GM12878 (cell line): ENCODE results near the gene TIA1. TPM values are rescaled to one million over a fixed set of nuclear protein-coding genes. Genes with fewer than 3 reads are reported as not detected.

Source experiments
- ATAC-seq: fragments of 200-7000 bp; cut with Tn5 transposase; 3 replicates; pipeline ENCODE4 v1.9.1; 2020; ENCODE audit warnings: mild to moderate bottlenecking, moderate library complexity
- BruUV-seq: library from RNA; stranded (reverse); fragments of 400-500 nt; replicated peaks from 2 replicates; lab custom pipeline; 2021; lab: Mats Ljungman, UMichigan
- CTCF ChIA-PET: fragments of 300-600 bp; sonication (Branson Sonifier 250); formaldehyde crosslinking; extraction: SDS; loops from one replicate; lab custom pipeline; 2021; ENCODE audit warnings: inconsistent platforms; lab: Yijun Ruan, JAX
- POLR2A ChIA-PET: fragments of 350-600 bp; formaldehyde crosslinking; extraction: SDS; loops from one replicate; lab custom pipeline; 2021; ENCODE audit warnings: inconsistent platforms; lab: Charles Lee
- RAD21 ChIA-PET: fragments of 300-600 bp; sonication (Branson Sonifier 250); formaldehyde crosslinking; loops from one replicate; lab custom pipeline; 2023; ENCODE audit warnings: antibody characterized with exemption; ENCODE audit not compliant: unreplicated experiment; lab: Charles Lee
- SMC1A ChIA-PET: fragments of 300-600 bp; sonication (Branson Sonifier 250); formaldehyde crosslinking; loops from one replicate; lab custom pipeline; 2023; ENCODE audit not compliant: unreplicated experiment, uncharacterized antibody; lab: Charles Lee
- DNase-seq: peaks from one replicate; pipeline ENCODE4 v3.0.0-alpha.2; 2011; ENCODE audit warnings: low read depth, low spot score
- FAIRE-seq: peaks from 3 replicates; lab custom pipeline; 2011; peaks lifted over from hg19 to GRCh38; lab: Jason Lieb, UNC
- H2AFZ ChIP-seq: 2 replicates; pipeline ENCODE4 v1.6.0; 2011; ENCODE audit warnings: low read depth, low read length, control low read depth; ENCODE audit not compliant: control insufficient read depth
- H3K27ac ChIP-seq: 2 replicates; pipeline ENCODE4 v1.5.1; 2011; ENCODE audit warnings: control low read depth; ENCODE audit not compliant: control insufficient read depth, insufficient read depth
- H3K27me3 ChIP-seq, 2 experiments: replicated peaks in 1 of 2; 2 replicates each; pipeline versions ENCODE4 v1.6.0 to v1.6.1; 2011; ENCODE audit warnings: low read length in 1 of 2; ENCODE audit not compliant: control insufficient read depth in 2 of 2, insufficient read depth in 2 of 2
- H3K36me3 ChIP-seq, 2 experiments: 2 replicates each; pipeline ENCODE4 v1.5.1; 2011; ENCODE audit warnings: low read length in 1 of 2; ENCODE audit not compliant: control insufficient read depth in 2 of 2, insufficient read depth in 2 of 2
- H3K4me1 ChIP-seq: 2 replicates; pipeline ENCODE4 v1.6.1; 2011; ENCODE audit warnings: mild to moderate bottlenecking, low read length, moderate library complexity, mixed read lengths; ENCODE audit not compliant: control insufficient read depth, insufficient read depth
- H3K4me2 ChIP-seq: 2 replicates; pipeline ENCODE4 v1.6.0; 2011; ENCODE audit warnings: control low read depth; ENCODE audit not compliant: control insufficient read depth, insufficient read depth
- H3K4me3 ChIP-seq: fragments of 200-600 bp; sonication (generic); 2 replicates; pipeline ENCODE4 v1.5.1; 2016
- H3K79me2 ChIP-seq: 2 replicates; pipeline ENCODE4 v1.6.0; 2011; ENCODE audit warnings: low read length; ENCODE audit not compliant: control insufficient read depth, insufficient read depth
- H3K9ac ChIP-seq: 2 replicates; pipeline ENCODE4 v1.8.0; 2011; ENCODE audit warnings: low read length, control low read depth, mixed read lengths; ENCODE audit not compliant: control insufficient read depth, insufficient read depth
- H3K9me3 ChIP-seq: replicated peaks from 3 replicates; pipeline ENCODE4 v1.5.1; 2011; ENCODE audit warnings: mild to moderate bottlenecking, low read length; ENCODE audit not compliant: control insufficient read depth, insufficient read depth
- H4K20me1 ChIP-seq: 2 replicates; pipeline ENCODE4 v1.6.0; 2011; ENCODE audit not compliant: control insufficient read depth, insufficient read depth
- BCLAF1 ChIP-seq: fragments of 450-650 bp; IDR thresholded peaks from 2 replicates; pipeline ENCODE4 v1.6.1; 2017; ENCODE audit warnings: antibody characterized with exemption, mild to moderate bottlenecking, moderate library complexity
- FOS ChIP-seq: IDR thresholded peaks from 3 replicates; pipeline ENCODE4 v1.6.1; 2011; ENCODE audit warnings: borderline replicate concordance; ENCODE audit not compliant: insufficient read length; ENCODE audit errors: extremely low read depth
- NFIC ChIP-seq: IDR thresholded peaks from 2 replicates; pipeline ENCODE4 v1.6.1; 2012; ENCODE audit warnings: low read depth, mild to moderate bottlenecking, inconsistent platforms, low read length, moderate library complexity
- RELA ChIP-seq: fragments of 450-650 bp; IDR thresholded peaks from 2 replicates; pipeline ENCODE4 v1.8.0; 2014; ENCODE audit warnings: borderline replicate concordance; ENCODE audit not compliant: partially characterized antibody
- TCF3 ChIP-seq: IDR thresholded peaks from 2 replicates; pipeline ENCODE4 v1.6.1; 2012; ENCODE audit warnings: low read depth, mild to moderate bottlenecking, low read length, borderline replicate concordance; ENCODE audit not compliant: insufficient read depth
- ZNF384 ChIP-seq: IDR thresholded peaks from 2 replicates; pipeline ENCODE4 v1.6.1; 2012; ENCODE audit warnings: low read depth, mild to moderate bottlenecking, low read length, improper control_type of control experiment, borderline replicate concordance
- WGBS: methylation state at CpG from one replicate; pipeline ENCODE4 v1.1.6; 2016; ENCODE audit warnings: low lambda C conversion rate; ENCODE audit not compliant: insufficient replicate concordance, insufficient coverage; ENCODE audit errors: missing lambda C conversion rate; 5-methylcytosine and 5-hydroxymethylcytosine counted together
- in situ Hi-C: fragments of 300-500 bp; cut with MboI; formaldehyde crosslinking; loops from 9 replicates; pipeline ENCODE4 v1.14.3; 2018; ENCODE audit warnings: mixed read lengths
- intact Hi-C: fragments of 100-400 bp; cut with micrococcal nuclease; formaldehyde crosslinking; loops from one replicate; pipeline ENCODE4 v1.14.2; 2022; ENCODE audit not compliant: unreplicated experiment
- polyA plus RNA-seq, 11 experiments: library from polyadenylated mRNA; depleted of rRNA in 4 of 11; unstranded in 6 of 11; stranded (reverse) in 5 of 11; fragments of >200 nt; fragmentation: Nextera tagmentation in 4 of 11; fragmentation: Illumina TruSeq in 1 of 11; extraction: Ambion mirVana in 4 of 11; extraction: Trizol in 1 of 11; gene quantifications; 1 replicate in 1 of 11; 2 replicates in 10 of 11; pipeline versions ENCODE4 v1.2.1 to v1.2.3, GENCODE V29; 2011 to 2016; ENCODE audit warnings: inconsistent platforms in 2 of 11, missing spikeins in 2 of 11, low read depth in 1 of 11
- total RNA-seq, 4 experiments: library from RNA; depleted of rRNA in 3 of 4; stranded (reverse); fragments of >200 nt in 3 of 4; fragmentation: Illumina TruSeq in 1 of 4; extraction: Trizol in 1 of 4; gene quantifications; 2 replicates each; pipeline versions ENCODE4 v1.2.1 to v1.2.3, GENCODE V29; 2013 to 2021

Gene TIA1
- total and polyA plus RNA-seq, 10 of the 15 experiments (the other 5 are each of a cell fraction or from before 2014, with no cell fraction given), result 21.5 to 155 (median 67.0) TPM

GRCh38 chr2:70240599-70240998 is 7.8 kb downstream of the TIA1 start (continued):
- no peak for TF ChIP-seq BCLAF1

GRCh38 chr2:70233926-70234325 is 14.5 kb downstream of the TIA1 start:
- ChIA-PET POLR2A (no interaction called here), RAD21 (no interaction called here), CTCF (no interaction called here), SMC1A (no interaction called here)
- DNase-seq, result no peak
- ATAC-seq, result no peak
- no peak overlapping the region for H3K9ac ChIP-seq
- TF ChIP-seq ZNF384 (no peak), FOS (no peak), RELA (no peak), NFIC (no peak), TCF3 (no peak)
- TSS peak; percentile 32 for BruUV-seq
- in situ Hi-C loops, result no loop called here
- H3K9me3 ChIP-seq, result no peaks in the 10 kb centered on the region
- peaks cover 17% of the 10 kb centered on the region for H3K79me2 ChIP-seq
- H3K4me3 ChIP-seq, result no peak overlapping the region
- H3K27me3 ChIP-seq, result no peaks in the 10 kb centered on the region
- no peaks in the 10 kb centered on the region for H4K20me1 ChIP-seq
- H3K4me2 ChIP-seq, result no peak overlapping the region
- H3K4me1 ChIP-seq, result no peaks in the 10 kb centered on the region
- peaks cover 0 to 27% of the 10 kb centered on the region in 2 experiments; a peak in 3 of 4 replicates for H3K36me3 ChIP-seq
- no peak overlapping the region for H2AFZ ChIP-seq
- no peak for FAIRE-seq
- intact Hi-C loops, result no loop called here
- no peak overlapping the region for H3K27ac ChIP-seq
- 96% methylated on average over 3 of the region's 3 CpGs for WGBS
